C4-2B (cell line): ENCODE results near the gene BTBD9.

ENCODE experiments used
- CTCF ChIP-seq: fragments of 450-650 bp; conservative IDR thresholded peaks from 2 replicates; pipeline ENCODE4 v1.5.1; 2017; ENCODE audit warnings: mild to moderate bottlenecking
- ZFX ChIP-seq: fragments of 450-650 bp; IDR thresholded peaks from 2 replicates; pipeline ENCODE4 v1.6.1; 2017

- TF ChIP-seq CTCF: no peak
- TF ChIP-seq ZFX: no peak
These were observed 316.5 kb downstream of the BTBD9 start for GRCh38 chr6:38323216-38323615.
